SHP77 (cell line): ENCODE measurements around the gene GNAT3.

Experiments used
- DNase-seq, 2 experiments: peaks; one replicate each; lab custom pipeline; 2025; lab: John Stamatoyannopoulos, UW

Gene GNAT3

GRCh38 chr7:80511964-80512363 is at the start of gene GNAT3:
Gene GNAT3, minus strand, starts transcription at chr7:80512064. Its CDS starts 138 bp downstream, at chr7:80511926.
- DNase-seq, result no peak

GRCh38 chr7:80558116-80558515 is 46.3 kb upstream of the GNAT3 start:
- no peak for DNase-seq

GRCh38 chr7:80552031-80552694 is 40.3 kb upstream of the GNAT3 start:
- DNase-seq, result no peak

- no peak for DNase-seq
These were observed 38.1 kb upstream of the GNAT3 start for GRCh38 chr7:80550005-80550404.

- no peak for DNase-seq
These were observed 37.1 kb upstream of the GNAT3 start for GRCh38 chr7:80548840-80549530.

GRCh38 chr7:80542398-80542797 is 30.5 kb upstream of the GNAT3 start:
- DNase-seq, result no peak

GRCh38 chr7:80540836-80541235 is 29.0 kb upstream of the GNAT3 start:
- DNase-seq, result no peak

GRCh38 chr7:80537091-80537490 is 25.2 kb upstream of the GNAT3 start:
- DNase-seq, result no peak

- no peak for DNase-seq
These were observed 24.6 kb upstream of the GNAT3 start for GRCh38 chr7:80536426-80536825.

- no peak for DNase-seq
These were observed 21.4 kb upstream of the GNAT3 start for GRCh38 chr7:80533287-80533686.

GRCh38 chr7:80532153-80532552 is 20.3 kb upstream of the GNAT3 start:
- no peak for DNase-seq

GRCh38 chr7:80530136-80530535 is 18.3 kb upstream of the GNAT3 start:
- no peak for DNase-seq

- no peak for DNase-seq
These were observed 17.5 kb upstream of the GNAT3 start for GRCh38 chr7:80529362-80529761.

GRCh38 chr7:80528689-80529088 is 16.8 kb upstream of the GNAT3 start:
- DNase-seq, result no peak

- no peak for DNase-seq
These were observed 14.6 kb upstream of the GNAT3 start for GRCh38 chr7:80526472-80526871.

GRCh38 chr7:80524693-80525092 is 12.8 kb upstream of the GNAT3 start:
- DNase-seq, result no peak

- DNase-seq, result no peak
These were observed 9.9 kb upstream of the GNAT3 start for GRCh38 chr7:80521809-80522208.

GRCh38 chr7:80520199-80520598 is 8.3 kb upstream of the GNAT3 start:
- DNase-seq, result no peak

- DNase-seq, result no peak
These were observed 5.5 kb upstream of the GNAT3 start for GRCh38 chr7:80517282-80517747.

- no peak for DNase-seq
These were observed 3.4 kb upstream of the GNAT3 start for GRCh38 chr7:80515298-80515697.

GRCh38 chr7:80510021-80510420 is 1.8 kb downstream of the GNAT3 start:
- DNase-seq, result no peak

- no peak for DNase-seq
These were observed 3.4 kb downstream of the GNAT3 start for GRCh38 chr7:80508440-80508839.

- no peak for DNase-seq
These were observed 5.9 kb downstream of the GNAT3 start for GRCh38 chr7:80505900-80506500.
